HG02610 (cell line): Measurements from ENCODE around the gene UXS1.
"Not testable (repeated sequence)": the region's sequence is repeated elsewhere in the genome, so short reads cannot be mapped to it uniquely, and the experiment has no call there.

Experiments
- ATAC-seq: cut with Tn5 transposase; IDR thresholded peaks from one replicate; pipeline ENCODE4 v1.9.1; 2021; ENCODE audit warnings: mild to moderate bottlenecking, moderate library complexity; ENCODE audit not compliant: unreplicated experiment

The UXS1 gene

GRCh38 chr2:106193977-106194778 is at the start of gene UXS1:
TSS of gene UXS1 (minus strand) at chr2:106194301. CDS start at chr2:106194241, 60 bp downstream.
- ATAC-seq, result peak; percentile 60

DNA sequence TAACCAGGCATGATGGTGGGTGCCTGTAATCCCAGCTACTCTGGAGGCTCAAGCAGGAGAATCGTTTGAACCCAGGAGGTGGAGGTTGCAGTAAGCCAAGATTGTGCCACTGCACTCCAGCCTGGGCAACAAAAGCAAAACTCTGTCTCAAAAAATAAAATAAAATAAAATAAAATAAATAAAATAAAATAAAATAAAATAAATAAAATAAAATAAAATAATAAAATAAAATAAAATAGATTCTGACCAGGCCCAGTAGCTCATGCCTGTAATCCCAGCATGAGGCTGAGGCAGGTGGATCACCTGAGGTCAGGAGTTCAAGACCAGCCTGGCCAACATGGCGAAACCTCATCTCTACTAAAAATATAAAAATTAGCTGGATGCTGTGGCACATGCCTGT is 45.4 kb upstream of the UXS1 start:
- not testable (repeated sequence) for ATAC-seq

DNA sequence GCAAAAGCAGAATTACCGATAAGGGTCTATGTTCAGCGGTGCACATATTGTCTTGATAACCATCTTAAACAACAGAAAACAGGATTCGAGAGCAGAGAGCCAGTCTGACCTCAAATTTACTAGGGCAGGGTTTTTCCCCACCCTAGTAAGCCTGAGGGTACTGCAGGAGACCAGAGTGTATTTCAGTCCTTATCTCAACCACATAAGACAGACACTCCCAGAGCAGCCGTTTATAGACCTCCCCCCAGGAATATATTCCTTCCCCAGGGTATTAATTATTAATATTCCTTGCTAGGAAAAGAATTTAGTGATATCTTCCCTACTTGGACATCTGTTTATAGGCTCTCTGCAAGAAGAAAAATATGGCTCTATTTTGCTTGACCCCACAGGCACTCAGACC is 41.3 kb upstream of the UXS1 start:
- ATAC-seq, result not testable (repeated sequence)

GRCh38 chr2:106233350-106233706 is 39.2 kb upstream of the UXS1 start:
- no peak for ATAC-seq

GRCh38 chr2:106232638-106233349 is 38.7 kb upstream of the UXS1 start:
- no peak for ATAC-seq

- ATAC-seq, result no peak
Measured at GRCh38 chr2:106223347-106223746, 29.2 kb upstream of the UXS1 start.

- not testable (repeated sequence) for ATAC-seq
Measured at GRCh38 chr2:106222057-106222456, 28.0 kb upstream of the UXS1 start.

GRCh38 chr2:106219813-106220212 is 25.7 kb upstream of the UXS1 start:
- no peak for ATAC-seq

GRCh38 chr2:106219157-106219556 is 25.1 kb upstream of the UXS1 start:
- ATAC-seq, result not testable (repeated sequence)

GRCh38 chr2:106208874-106209273 is 14.8 kb upstream of the UXS1 start:
- ATAC-seq, result no peak

DNA sequence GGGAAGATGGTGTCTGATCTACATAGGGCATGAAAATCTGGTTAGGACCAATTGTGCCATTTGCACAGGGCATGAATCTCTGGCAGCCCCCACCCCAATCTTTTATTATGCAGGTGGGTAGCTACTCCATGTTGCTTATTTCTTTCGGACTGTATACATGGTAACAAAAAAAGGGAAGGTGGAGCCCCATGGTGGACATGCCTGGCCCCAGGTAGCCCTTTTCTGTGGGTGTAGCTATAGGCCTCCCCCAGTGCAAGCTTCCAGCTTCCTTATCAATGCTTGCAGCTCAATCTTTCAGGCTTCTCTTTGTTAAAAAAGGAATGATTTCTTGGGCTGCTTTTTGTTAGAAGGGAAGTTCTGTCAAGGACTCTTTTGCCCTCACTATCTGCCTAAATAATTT is 14.3 kb upstream of the UXS1 start:
- ATAC-seq, result no peak

DNA sequence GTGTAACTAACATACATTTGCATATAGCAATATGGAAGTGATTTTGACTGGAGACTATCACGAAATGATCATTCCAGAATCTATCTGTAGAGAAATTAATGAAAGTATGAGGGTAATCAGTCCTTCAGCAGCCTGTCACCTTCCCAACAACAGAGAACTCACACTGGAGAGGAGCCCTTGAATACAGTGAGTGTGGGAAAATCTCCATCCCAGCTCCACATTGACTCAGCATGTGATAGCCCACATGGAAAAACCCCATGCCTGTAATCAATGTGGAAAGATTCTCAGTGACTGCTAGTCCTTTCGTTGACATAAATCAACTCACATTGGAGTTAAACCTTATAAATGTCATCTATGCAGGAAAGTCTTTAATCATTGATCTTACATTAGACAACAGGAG is 13.1 kb upstream of the UXS1 start:
- ATAC-seq, result no peak

DNA sequence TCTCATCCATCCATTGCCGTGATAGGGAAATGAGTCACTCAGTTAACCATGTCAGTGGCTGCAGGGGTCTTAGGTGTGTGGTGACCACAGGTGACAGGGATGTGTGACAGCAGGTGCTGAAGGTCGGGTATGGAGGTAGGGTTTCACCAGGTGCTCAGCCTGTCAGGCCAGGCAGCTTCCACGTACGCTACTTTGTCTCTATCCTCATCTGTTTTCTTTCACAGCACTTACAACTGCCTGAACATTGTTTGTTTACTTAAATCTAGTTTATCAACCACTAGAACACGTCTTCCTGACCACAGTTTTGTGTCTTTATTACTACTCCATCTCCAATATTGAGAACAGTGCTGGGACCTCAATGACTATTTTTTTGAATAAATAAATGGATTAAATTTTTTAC is 11.4 kb upstream of the UXS1 start:
- no peak for ATAC-seq

- not testable (repeated sequence) for ATAC-seq
Measured at GRCh38 chr2:106204551-106204950, 10.4 kb upstream of the UXS1 start.

DNA sequence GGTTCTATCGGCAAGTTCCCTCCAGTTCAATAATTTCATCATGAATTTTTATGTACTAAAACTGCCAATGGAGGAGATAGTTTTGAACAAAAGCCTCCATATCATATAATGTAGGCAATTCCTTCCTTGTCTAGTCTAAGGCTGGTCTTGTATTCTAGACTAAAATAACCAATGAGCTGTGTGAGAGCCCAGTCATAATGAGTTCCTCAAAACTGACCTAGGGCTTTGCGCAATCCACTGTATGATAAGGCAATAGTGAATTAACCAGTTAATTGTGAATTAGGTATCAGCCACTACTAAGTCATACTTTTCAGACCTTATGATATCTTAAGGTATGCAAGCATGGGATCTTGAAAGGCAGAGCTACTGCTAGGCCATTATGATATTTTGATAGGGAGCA is 7.6 kb upstream of the UXS1 start:
- no peak for ATAC-seq

- no peak for ATAC-seq
Measured at GRCh38 chr2:106197878-106198277, 3.8 kb upstream of the UXS1 start.

DNA sequence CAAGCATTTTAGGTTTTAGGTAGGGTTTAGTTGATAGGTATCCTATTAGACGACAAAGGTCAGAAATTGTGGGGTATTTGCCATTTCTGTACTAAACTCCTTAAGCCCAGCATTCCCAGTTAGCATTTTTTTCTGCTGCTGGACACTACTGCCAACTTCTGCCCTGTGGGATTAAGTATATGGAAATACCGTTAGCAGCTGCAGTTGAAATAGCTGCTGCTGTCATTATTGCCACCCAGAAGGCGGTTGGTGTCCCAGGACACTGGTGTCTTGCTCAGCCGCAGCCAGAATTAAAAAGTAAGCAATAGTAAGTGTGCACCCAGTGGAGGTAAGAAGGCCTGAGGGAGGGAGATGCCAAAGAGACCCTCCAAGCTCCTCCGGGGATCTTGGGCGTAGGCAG is 1.9 kb upstream of the UXS1 start:
- ATAC-seq, result no peak

- ATAC-seq, result no peak
Measured at GRCh38 chr2:106195456-106195855, 1.4 kb upstream of the UXS1 start.

DNA sequence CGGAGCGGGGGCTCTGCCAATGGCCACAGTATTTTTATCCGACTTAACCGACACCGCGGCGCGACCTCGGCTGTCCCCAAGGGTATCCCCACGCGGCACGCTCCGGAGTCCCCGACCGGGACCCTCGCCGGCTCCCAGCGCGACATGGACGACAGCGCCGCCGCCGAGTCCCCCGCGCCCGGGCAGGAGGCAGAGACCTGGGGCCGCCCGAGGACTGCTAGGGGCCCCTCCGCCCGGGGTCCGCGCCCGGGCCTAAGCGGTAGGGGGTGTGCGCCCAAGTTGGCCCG is 468 bp downstream of the UXS1 start:
- no peak for ATAC-seq

DNA sequence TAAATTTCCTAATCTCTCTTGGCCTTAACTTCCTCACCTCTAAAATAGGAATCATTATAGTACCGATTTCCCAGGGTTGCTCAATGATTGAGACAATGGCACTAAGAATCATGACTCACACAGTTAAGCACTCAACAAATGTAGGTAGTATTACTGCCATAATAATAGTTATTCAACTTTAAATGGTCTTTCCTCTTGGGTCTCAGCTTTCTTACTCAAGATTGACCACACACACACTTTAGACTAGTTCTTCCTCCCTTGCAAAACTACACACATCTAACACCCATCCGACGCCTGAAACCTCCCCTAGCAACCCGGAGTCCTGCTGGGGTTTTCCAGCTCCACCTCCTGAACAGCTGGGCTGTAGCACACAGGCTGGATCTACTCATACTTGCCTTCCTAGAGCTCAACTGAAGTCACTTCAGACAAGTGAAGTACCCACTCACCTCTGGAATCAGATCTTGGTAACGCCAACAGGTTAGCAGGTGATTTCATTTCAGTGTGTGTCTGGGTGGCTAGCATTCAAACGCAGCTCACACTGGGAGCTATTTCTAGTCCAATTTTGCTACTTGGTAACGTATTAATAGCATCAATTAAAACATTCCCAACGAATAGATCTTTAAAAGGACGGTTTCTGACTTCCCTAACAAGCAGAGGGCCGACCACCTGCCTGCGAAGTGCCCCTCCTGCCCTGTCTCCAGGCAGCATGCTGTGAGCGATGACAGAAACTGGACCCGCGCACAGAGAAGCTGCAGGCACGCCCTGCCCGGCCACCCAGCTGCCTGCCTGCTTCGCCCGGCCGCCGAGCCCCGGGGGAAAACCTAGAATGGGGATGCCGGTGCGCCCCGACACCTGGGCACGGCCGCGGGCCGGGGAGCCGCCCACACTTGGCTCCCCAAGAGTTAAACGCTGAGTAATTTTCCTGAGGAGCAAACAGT is 1.1 kb downstream of the UXS1 start:
- ATAC-seq, result peak; percentile 75

- ATAC-seq, result no peak
Measured at GRCh38 chr2:106191511-106192016, 2.5 kb downstream of the UXS1 start.
